HG03064 (cell line): ENCODE measurements around the gene TUSC2.

Experiments
- ATAC-seq: cut with Tn5 transposase; IDR thresholded peaks from one replicate; pipeline ENCODE4 v1.9.1; 2021; ENCODE audit warnings: low read depth; ENCODE audit not compliant: unreplicated experiment

TUSC2 gene

DNA sequence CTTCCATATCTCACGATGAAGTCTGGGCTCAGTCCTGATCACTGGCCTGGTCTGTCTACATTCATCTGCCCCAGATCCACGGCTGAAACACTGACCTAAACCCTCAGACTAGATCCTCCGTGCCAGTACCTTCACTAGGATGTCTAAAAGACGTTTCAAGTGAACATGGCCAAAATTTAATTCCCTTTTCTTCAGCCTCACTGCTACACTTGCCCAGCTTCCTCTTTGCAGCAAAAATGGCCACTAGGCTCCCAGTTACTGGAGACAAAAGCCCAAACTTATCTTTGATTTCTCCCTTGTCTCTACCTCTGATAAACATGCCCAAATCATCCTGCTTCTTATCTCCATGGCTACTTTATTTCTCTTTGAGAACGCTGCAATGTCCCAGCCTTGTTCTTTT lies 10.9 kb upstream of the TUSC2 start:
- ATAC-seq, result no peak

GRCh38 chr3:50337175-50337861 lies 9.3 kb upstream of the TUSC2 start:
- ATAC-seq, result peak; percentile 72

- peak; percentile 24 for ATAC-seq
These were observed 8.6 kb upstream of the TUSC2 start for GRCh38 chr3:50336452-50337174.

DNA sequence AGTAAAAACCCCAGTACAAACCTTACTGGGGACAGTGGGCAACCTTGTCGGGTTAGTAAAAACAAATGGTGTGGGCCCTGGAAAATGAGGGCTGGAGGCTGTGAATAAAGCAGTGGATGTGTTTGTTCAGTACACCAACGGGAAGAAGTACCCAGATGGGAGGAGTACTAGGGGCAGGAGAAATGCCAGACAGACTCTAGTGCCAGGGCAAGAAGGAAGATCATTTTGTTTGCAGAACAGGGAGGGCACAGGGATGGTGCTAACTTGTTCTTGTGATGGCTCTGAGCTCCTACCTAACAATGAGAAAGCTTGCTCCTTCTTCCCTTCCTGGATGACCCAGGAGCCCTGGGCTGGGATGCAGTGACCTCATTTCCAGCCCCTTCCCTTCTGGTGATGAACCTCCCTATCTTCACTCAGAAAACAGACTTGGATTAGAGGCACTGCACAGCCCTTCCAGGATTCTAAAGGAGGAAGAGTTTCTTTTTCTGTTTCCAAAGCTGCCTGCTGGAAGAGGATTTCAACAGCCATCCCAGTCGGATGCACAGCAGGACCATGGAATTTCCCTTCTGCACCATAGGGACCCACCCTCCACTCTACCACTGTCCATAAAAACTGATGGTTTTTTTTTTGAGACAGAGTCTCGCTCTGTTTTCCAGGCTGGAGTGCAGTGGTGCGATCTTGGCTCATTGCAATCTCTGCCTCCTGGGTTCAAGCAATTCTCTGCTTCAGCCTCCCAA lies 6.5 kb upstream of the TUSC2 start:
- ATAC-seq, result no peak

GRCh38 chr3:50333744-50334328 lies 5.8 kb upstream of the TUSC2 start:
- no peak for ATAC-seq

GRCh38 chr3:50331364-50331907 lies 3.4 kb upstream of the TUSC2 start:
- ATAC-seq, result no peak

- ATAC-seq, result no peak
These were observed 2.3 kb upstream of the TUSC2 start for GRCh38 chr3:50330330-50330729.

DNA sequence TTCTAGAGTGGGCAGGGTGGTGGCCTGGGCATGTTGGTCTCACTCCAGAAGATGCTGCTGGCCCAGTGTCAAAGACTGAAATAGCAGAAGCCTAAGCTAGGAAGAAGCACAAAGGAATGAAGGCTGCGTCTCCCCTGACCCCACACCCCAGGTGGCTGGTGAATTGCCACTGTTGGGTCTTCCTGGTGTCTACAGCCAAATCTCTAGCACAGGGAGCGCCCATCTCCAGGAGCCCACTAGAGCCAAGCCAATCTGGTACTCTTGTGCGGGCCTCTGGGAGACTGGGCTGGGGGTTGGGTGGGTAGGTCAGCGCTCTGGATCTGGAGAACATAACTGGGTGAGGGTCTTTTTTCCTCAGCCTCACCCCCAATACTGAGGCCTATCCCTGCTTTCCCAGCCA lies 894 bp downstream of the TUSC2 start:
- no peak for ATAC-seq

GRCh38 chr3:50326182-50326541 lies 1.9 kb downstream of the TUSC2 start:
- no peak for ATAC-seq

DNA sequence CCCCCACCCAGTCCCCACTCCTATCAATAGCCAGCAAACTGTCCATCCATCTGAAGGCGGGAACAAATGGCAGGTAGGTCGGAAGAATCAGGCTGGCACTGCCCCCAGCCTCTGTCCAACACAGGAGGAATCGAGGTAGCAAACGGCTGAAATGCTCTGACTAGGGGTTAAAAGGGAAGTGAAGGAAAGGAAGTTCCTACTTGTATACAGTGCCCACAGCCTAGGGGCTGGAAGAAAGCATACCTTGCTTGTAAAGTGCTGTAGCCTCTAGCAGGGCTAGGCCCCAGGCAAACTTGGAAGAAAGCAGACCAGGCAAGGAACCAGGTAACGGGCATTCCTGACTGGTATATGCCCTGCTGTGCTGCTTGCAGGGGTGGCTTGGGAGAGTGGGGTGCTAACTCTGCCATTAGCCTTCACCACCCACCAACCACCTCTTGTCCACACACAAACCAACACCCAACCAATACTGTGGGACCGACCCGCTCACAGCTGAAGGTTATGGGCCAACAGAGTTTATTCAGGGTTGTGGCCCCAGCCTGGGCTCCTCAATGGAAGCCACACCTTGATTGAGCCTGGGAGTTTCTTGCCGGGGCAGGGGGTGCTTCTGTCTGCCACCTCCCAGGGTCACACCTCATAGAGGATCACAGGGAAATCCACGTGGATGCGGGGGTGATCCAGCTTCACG lies 2.4 kb downstream of the TUSC2 start:
- ATAC-seq, result no peak

DNA sequence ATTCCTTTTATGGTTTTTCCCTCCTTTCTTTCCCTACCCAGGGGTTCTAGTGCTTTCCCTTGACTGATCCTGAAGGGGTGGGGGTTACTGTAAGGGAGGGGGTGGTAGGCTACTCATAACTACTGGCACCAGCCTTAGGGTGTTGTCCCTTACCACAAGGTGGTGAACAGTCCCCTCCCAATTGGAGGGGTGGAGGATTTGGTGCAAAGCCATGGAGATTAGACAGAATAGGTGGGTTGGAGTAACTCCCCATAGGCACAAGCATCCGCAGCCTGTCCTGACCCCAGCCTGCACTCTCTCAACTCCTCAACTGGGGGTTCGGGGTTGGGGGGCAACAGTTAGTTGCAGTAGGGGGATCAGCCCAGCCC lies 2.9 kb downstream of the TUSC2 start:
- no peak for ATAC-seq

- no peak for ATAC-seq
These were observed 3.5 kb downstream of the TUSC2 start for GRCh38 chr3:50324351-50325112.

GRCh38 chr3:50323614-50324199 lies 4.3 kb downstream of the TUSC2 start:
- no peak for ATAC-seq

GRCh38 chr3:50323092-50323600 lies 4.9 kb downstream of the TUSC2 start:
- ATAC-seq, result no peak

- ATAC-seq, result no peak
These were observed 5.5 kb downstream of the TUSC2 start, which contains the start of gene HYAL2 for GRCh38 chr3:50322386-50323091. HYAL2 (minus strand) TSS chr3:50322745; CDS start chr3:50320489, 2,256 bp downstream.

DNA sequence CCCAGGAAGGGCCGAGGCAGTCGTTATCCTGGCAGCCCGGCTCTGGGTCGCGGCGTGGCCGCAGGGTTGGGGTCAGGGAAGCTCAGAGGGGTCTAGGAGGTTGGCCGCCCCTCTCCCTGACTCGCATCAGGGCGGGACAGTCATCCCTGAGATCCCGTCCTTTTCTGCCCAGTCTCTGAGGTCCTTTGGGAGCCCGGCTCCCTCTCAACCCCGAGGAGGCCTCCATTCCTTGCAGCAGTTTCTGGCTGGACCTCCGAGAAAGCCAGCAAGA lies 6.0 kb downstream of the TUSC2 start:
- no peak for ATAC-seq

GRCh38 chr3:50321336-50322114 lies 6.5 kb downstream of the TUSC2 start:
- peak; percentile 79 for ATAC-seq

DNA sequence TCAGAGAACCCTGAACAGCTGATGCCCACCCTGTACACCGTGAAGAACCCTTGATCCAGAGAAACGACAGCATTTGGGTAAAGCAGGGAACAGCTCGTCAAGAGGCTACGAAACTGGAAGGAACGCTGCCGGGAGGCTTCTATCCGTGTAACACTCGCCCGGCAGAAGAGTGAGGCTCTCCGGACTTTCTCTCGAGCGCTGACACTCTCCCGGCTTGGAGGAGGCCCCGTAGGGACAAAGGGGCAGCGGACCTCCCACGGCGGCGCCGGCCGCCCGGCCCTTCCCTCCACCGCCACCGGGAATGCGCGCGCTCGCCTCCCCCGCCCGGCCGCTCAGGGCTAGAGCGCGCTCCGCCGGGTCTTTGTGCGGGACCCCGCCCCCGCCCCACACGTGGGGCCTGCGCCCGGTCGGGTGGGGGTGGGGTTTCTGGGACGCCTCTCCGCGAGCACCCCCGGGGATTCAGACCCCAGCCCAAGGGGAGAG lies 7.1 kb downstream of the TUSC2 start:
- ATAC-seq, result peak; percentile 48
